GM19238 (cell line): ENCODE results near the gene FHDC1.

Experiments used
- DNase-seq: peaks from one replicate; pipeline ENCODE4 v3.0.0; 2011; ENCODE audit warnings: low spot score; ENCODE audit not compliant: insufficient read length

The FHDC1 gene

DNA sequence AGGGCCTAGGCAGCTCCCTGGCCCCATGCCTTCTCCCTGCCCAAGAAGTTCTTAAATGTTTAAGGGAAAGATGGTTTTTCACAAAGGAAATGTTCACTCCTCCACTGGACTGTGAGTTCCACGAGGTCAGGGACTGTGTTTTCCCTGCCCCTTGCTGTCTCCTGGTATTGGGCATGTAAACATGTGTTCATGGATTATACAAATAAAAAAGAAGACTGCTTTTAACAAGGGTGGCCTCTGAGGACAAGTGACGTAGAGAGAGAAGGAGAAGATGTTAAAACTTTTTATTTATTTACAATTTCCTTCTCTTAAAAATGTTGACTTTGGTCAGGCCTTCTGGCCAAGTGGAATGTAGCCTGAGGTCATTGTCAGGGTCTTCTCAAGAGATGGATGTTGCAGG is 66.0 kb downstream of the FHDC1 start:
- no peak for DNase-seq

DNA sequence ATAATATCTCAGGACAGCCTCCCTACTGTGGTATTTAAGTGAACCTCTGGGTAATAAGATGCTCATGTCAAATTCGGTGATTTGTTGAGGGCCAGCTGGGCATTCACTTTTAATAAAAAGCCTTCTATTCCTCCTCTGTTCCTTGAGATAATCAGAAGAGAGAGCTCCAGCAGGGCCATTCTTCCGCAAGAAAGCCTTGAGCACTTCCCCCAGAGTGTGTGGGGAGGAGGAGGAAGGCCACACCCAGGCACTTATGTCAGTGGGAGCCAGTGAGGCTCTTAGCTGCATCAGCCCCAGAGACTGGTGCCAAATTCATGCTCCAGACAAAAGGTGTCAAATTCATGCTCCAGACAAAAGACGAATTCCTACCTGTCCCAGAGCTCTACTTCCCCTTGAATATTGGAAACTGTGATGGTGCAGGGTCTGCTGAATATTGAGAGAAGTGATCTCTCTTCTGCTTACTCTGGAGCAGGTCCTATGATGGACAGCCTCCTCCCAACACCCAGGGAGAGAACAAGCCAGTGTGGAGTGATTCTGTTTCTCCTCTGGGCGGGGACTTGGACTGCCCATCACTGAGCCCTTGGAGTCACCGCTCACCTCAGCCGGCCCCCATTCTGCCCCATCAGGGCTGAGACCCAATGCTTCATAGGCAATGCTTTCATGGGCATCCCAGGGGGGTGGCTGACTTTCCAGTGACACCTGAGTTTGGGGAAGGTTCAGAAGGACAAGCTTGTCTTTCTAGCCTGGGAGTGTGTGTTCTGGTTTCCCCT is 68.1 kb downstream of the FHDC1 start:
- DNase-seq, result no peak

GRCh38 chr4:153005899-153006381 is 69.8 kb downstream of the FHDC1 start:
- no peak for DNase-seq

- DNase-seq, result peak; percentile 27
These were observed 72.6 kb downstream of the FHDC1 start for GRCh38 chr4:153008578-153009199.

DNA sequence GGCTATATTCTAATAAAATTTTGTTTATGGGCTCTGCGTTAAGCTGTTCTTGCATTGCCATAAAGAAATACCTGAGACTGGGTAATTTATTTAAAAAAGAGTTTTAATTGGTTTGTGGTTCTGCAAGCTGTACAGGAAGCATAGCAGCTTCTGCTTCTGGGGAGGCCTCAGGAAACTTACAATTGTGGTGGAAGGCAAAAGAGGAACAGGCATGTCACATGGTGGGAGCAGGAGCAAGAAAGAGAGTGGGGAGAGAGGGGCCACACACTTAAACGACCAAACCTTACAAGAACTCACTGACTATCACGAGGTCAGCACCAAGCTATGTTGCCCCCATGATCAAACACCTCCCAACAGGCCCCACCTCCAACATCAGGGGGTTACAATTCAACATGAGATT is 74.0 kb downstream of the FHDC1 start:
- DNase-seq, result no peak

GRCh38 chr4:153013202-153013977 is 77.3 kb downstream of the FHDC1 start:
- DNase-seq, result no peak

GRCh38 chr4:153014460-153014859 is 78.3 kb downstream of the FHDC1 start:
- DNase-seq, result no peak

DNA sequence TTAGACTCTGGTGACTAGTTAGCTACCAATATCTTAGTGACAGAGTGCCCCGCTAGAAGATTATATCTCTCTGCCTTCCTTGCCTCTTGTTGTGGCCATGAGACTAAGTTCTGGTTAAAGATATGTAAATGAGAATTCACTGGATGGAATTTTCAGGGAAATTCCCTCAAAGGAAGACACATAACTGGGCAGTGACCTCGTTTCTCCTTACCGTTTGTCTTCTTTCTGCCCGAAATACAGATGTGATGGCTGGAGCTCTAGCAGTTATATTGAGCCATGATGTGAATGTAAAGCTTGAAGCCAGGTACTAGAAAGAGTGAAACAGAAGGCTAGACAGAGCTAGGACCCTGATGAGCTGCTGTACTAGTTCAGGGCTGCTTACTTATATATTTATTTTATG is 80.5 kb downstream of the FHDC1 start:
- DNase-seq, result no peak

DNA sequence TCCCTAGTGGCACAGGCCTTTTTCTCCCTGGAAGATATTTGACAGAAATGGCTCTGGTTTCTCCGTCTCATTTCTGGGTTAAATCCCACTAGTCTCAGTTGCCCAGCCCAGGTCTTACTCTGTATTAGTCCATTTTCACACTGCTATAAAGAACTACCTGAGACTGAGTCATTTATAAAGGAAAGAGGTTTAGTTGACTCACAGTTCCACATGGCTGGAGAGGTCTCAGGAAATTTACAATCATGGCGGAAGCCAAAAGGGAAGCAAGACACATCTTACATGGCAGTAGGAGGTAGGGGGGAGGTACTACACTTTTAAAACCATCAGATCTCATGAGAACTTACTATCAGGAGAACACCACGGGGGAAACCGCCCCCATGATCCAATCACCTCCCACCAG is 81.9 kb downstream of the FHDC1 start:
- no peak for DNase-seq

DNA sequence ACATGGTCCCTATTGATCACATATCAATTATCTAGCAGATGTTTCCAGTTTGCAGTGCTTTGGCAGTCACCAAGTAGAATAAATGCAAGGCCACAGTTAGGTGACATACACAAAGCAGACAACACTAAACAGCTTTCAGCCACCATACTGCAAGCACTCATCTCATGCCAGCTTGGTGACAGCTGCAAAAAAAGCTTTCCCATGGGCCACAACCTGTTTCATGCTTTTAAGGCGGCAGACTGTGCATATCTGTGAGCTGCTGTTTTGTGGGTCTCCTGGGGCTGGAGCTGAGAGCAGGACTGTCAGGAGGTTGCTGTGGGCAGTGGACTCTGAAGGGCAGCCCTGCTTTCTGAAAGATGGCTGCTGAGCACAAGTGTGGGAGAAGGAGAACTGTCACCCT is 82.6 kb downstream of the FHDC1 start:
- DNase-seq, result no peak

- DNase-seq, result no peak
These were observed 83.8 kb downstream of the FHDC1 start for GRCh38 chr4:153019906-153020305.

DNA sequence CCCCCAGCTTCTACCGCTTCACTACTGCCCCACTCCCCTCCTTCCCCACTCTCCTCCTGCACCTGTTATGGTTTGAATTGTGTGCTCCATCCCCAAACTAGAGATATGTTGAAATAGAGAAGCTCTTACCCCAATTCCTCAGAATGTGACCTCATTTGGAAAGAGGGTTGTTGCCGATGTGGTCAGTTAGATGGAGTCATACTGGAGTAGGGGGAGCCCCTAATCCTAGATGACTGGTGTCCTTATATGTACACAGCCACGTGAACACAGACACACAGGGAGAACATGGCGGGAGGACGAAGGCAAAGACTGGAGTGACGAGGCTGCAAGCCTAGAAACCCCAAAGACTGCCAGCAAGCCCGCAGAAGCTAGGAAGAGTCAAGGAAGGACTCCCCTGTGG is 84.3 kb downstream of the FHDC1 start:
- no peak for DNase-seq

DNA sequence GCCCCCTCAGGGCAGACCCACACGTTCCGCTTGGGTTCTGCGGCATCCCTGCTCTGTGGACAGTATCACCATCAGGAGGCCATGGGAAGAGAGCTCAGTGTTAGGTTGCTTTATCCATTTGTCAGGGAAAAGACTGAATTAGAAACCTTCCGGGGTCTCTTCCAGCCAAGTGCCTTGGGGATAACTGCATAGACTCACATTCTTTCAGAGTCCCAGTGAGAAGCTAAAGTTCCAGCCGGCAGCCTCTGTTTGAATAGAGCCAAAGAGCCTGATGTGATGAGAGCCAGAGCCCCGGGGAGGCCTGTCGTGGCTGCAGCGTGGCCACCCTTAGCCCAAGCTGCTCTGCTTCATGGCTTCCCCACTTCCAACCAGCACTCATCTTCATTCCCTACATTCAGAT is 85.2 kb downstream of the FHDC1 start:
- DNase-seq, result no peak

DNA sequence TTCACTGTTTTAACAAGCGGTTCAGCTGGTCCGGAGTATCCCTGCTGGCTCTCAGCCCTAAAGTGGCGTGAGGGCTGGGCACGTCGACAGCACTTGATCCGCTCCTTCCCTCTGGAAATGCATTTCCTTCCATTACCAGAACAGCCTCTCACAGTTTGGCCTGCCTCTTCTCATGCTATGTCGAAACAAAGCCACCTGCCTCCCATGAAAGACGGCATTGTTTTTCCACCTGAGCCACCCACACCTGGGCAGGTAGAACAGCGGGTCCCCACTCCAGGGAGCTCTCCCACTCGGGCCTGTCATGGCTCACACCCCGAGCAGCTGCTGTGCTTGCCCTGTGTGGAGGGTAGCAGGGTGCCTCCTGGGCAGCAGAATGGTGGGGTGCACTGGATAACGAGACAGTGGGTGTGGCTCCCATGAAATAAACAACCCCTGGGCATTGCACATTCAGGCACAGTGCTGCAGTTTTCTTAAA is 86.2 kb downstream of the FHDC1 start:
- DNase-seq, result no peak

- DNase-seq, result no peak
These were observed 87.0 kb downstream of the FHDC1 start for GRCh38 chr4:153023139-153023538.

GRCh38 chr4:153023692-153024394 is 87.7 kb downstream of the FHDC1 start:
- DNase-seq, result no peak

GRCh38 chr4:153024466-153024865 is 88.3 kb downstream of the FHDC1 start:
- DNase-seq, result no peak

GRCh38 chr4:153025406-153025805 is 89.3 kb downstream of the FHDC1 start:
- no peak for DNase-seq

GRCh38 chr4:153026591-153027346 is 90.6 kb downstream of the FHDC1 start:
- DNase-seq, result no peak

- no peak for DNase-seq
These were observed 91.7 kb downstream of the FHDC1 start for GRCh38 chr4:153027866-153028265.

GRCh38 chr4:153028535-153028934 is 92.4 kb downstream of the FHDC1 start:
- DNase-seq, result no peak
